Raji (cell line): ENCODE results near the gene PRAMEF8.
"Not testable (repeated sequence)": the region's sequence is repeated elsewhere in the genome, so short reads cannot be mapped to it uniquely, and the experiment has no call there.

Experiments used
- POLR2A ChIP-seq: IDR thresholded peaks from 2 replicates; pipeline ENCODE4 v1.6.1; 2011; ENCODE audit warnings: low read depth, low read length, control low read depth; ENCODE audit not compliant: insufficient read depth

PRAMEF8 gene

DNA sequence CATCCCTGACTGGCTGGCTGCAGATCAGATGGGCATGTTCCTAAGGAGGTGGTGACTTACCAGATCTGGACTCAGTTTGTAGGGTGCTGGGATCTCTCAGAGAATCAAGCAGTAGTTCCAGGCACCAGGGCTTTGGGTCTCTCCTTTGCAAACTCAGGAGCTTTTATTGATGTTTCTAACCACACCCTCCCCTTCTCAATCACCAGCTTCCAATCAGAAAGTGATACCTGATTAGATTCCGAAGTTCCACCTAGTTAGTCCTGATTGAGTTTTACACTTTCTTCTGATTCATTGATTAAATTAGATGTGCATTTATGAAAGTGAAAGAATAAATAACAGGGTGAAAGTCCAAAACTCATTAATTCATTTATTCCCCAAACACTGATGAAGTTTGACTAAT, at the start of gene PRAMEF8:
PRAMEF8 (minus strand) TSS at position 101 of the 400 bp plus-strand sequence. CDS start 1,046 bp downstream, outside the sequence.
- TF ChIP-seq POLR2A, result not testable (repeated sequence)

DNA sequence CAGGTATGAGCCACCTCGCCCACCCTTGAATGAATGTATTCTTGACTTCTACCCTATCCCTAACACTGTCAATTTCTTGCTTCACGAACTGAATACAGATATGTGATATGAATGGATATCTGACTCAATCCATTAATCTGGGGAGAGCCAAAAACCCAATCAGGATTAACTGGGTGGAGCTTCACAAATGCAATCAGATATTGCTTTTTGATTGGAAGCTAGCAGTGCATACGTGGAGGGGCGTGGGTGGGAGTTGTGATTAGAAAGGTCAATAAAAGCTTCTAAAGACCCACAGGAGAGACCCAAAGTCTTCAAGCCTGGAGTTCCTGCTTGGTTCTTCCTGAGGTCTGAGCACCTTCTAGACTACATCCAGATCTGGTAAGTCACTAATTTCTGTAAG, 30.3 kb upstream of the PRAMEF8 start, which contains the start of gene PRAMEF15:
PRAMEF15 (plus strand) TSS at position 301 of the 400 bp plus-strand sequence. CDS start 2,827 bp downstream, outside the sequence.
- TF ChIP-seq POLR2A, result not testable (repeated sequence)

DNA sequence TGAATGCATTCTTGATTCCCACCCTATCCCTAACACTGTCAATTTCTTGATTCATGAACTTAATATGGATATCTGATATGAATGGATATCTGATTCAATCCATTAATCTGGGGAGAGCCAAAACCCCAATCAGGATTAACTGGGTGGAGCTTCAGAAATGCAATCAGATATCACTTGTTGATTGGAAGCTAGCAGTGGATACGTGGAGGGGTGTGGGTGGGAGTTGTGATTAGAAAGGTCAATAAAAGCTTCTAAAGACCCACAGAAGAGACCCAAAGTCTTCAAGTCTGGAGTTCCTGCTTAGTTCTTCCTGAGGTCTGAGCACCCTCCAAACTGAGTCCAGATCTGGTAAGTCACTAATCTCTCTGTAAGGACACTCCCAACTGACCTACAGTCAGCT, 18.3 kb upstream of the PRAMEF8 start, which contains the start of gene PRAMEF33:
PRAMEF33 (plus strand) TSS at position 301 of the 400 bp plus-strand sequence. CDS start 2,416 bp downstream, outside the sequence.
- TF ChIP-seq POLR2A, result not testable (repeated sequence)

DNA sequence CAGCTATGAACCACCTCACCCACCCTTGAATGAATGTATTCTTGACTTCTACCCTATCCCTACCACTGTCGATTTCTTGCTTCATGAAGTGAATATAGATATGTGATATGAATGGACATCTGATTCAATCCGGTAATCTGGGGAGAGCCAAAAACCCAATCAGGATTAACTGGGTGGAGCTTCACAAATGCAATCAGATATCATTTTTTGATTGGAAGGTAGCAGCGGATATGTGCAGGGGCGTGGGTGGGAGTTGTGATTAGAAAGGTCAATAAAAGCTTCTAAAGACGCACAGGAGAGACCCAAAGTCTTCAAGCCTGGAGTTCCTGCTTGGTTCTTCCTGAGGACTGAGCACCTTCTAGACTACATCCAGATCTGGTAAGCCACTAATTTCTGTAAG, 31.0 kb downstream of the PRAMEF8 start, which contains the start of gene PRAMEF5:
PRAMEF5 (plus strand) TSS at position 301 of the 400 bp plus-strand sequence. CDS start 5,071 bp downstream, outside the sequence.
- not testable (repeated sequence) for TF ChIP-seq POLR2A
